Mesenchymal stem cell (in vitro differentiated cells and primary cell): Measurements from ENCODE around the gene SEC14L5.
"Not testable (repeated sequence)": the region's sequence is repeated elsewhere in the genome, so short reads cannot be mapped to it uniquely, and the experiment has no call there.

Experiments
- DNase-seq: peaks from one replicate; pipeline ENCODE4 v3.0.0-alpha.2; 2013
- H2AFZ ChIP-seq: one replicate; pipeline ENCODE4 v1.6.1; 2013; ENCODE audit warnings: low read depth, mild to moderate bottlenecking, control low read depth, inconsistent platforms, low read length, moderate library complexity
- H2AK5ac ChIP-seq: 2 replicates; pipeline ENCODE4 v1.6.1; 2013; ENCODE audit warnings: low read length, moderate library complexity, mild to moderate bottlenecking, inconsistent platforms; ENCODE audit not compliant: severe bottlenecking
- H2BK120ac ChIP-seq: one replicate; pipeline ENCODE4 v1.6.1; 2013; ENCODE audit warnings: low read depth, mild to moderate bottlenecking, inconsistent platforms, low read length, moderate library complexity
- H2BK12ac ChIP-seq, 2 experiments: one replicate each; pipeline ENCODE4 v1.6.1; 2013; ENCODE audit warnings: inconsistent platforms in 2 of 2, low read length in 2 of 2, mild to moderate bottlenecking in 2 of 2, moderate library complexity in 2 of 2, control low read depth in 1 of 2
- H2BK15ac ChIP-seq: one replicate; pipeline ENCODE4 v1.6.1; 2013; ENCODE audit warnings: mild to moderate bottlenecking, low read depth, inconsistent platforms; ENCODE audit not compliant: poor library complexity, severe bottlenecking
- H2BK5ac ChIP-seq: 2 replicates; pipeline ENCODE4 v1.6.1; 2013; ENCODE audit warnings: low read depth, mild to moderate bottlenecking, low read length, control low read depth, inconsistent platforms; ENCODE audit not compliant: poor library complexity, severe bottlenecking
- H3K14ac ChIP-seq, 2 experiments: one replicate each; pipeline ENCODE4 v1.6.1; 2013; ENCODE audit warnings: inconsistent platforms in 2 of 2, low read length in 2 of 2, control low read depth in 1 of 2, mild to moderate bottlenecking in 1 of 2, moderate library complexity in 1 of 2
- H3K18ac ChIP-seq, 2 experiments: one replicate each; pipeline ENCODE4 v1.6.1; 2013; ENCODE audit warnings: inconsistent platforms in 2 of 2, low read length in 2 of 2, control low read depth in 1 of 2, low read depth in 1 of 2, mild to moderate bottlenecking in 1 of 2
- H3K23ac ChIP-seq, 2 experiments: one replicate each; pipeline ENCODE4 v1.6.1; 2013; ENCODE audit warnings: inconsistent platforms in 2 of 2, low read length in 2 of 2, mild to moderate bottlenecking in 2 of 2, moderate library complexity in 2 of 2, control low read depth in 1 of 2
- H3K27ac ChIP-seq: 2 replicates; pipeline ENCODE4 v1.5.1; 2013; ENCODE audit warnings: mild to moderate bottlenecking, moderate library complexity, low read length, control low read depth, inconsistent platforms; ENCODE audit not compliant: poor library complexity, severe bottlenecking
- H3K27me3 ChIP-seq, 2 experiments: 2 replicates each; pipeline versions ENCODE4 v1.6.1 to v1.7.0; 2013; ENCODE audit warnings: low read length in 2 of 2, mild to moderate bottlenecking in 2 of 2, moderate library complexity in 2 of 2, control low read depth in 1 of 2, inconsistent platforms in 1 of 2; ENCODE audit not compliant: control insufficient read depth in 1 of 2, insufficient read depth in 1 of 2
- H3K36me3 ChIP-seq, 2 experiments: 2 replicates each; pipeline versions ENCODE4 v1.6.1 to v1.7.0; 2013; ENCODE audit warnings: low read length in 2 of 2, control low read depth in 1 of 2, inconsistent platforms in 1 of 2, low read depth in 1 of 2, mild to moderate bottlenecking in 1 of 2; ENCODE audit not compliant: insufficient read depth in 2 of 2, control insufficient read depth in 1 of 2
- H3K4ac ChIP-seq, 2 experiments: one replicate each; pipeline ENCODE4 v1.6.1; 2013; ENCODE audit warnings: inconsistent platforms in 2 of 2, low read length in 2 of 2, mild to moderate bottlenecking in 2 of 2, moderate library complexity in 2 of 2, control low read depth in 1 of 2, low read depth in 1 of 2
- H3K4me1 ChIP-seq: 2 replicates; pipeline ENCODE4 v1.6.1; 2013; ENCODE audit warnings: low read depth, low read length, control low read depth; ENCODE audit not compliant: control insufficient read depth, insufficient read depth
- H3K4me2 ChIP-seq: 2 replicates; pipeline ENCODE4 v1.6.1; 2013; ENCODE audit warnings: low read length, mild to moderate bottlenecking, inconsistent platforms; ENCODE audit not compliant: poor library complexity, severe bottlenecking
- H3K4me3 ChIP-seq, 2 experiments: 2 replicates each; pipeline versions ENCODE4 v1.5.1 to v1.7.0; 2013; ENCODE audit warnings: low read length in 2 of 2, mild to moderate bottlenecking in 2 of 2, control low read depth in 1 of 2, low read depth in 1 of 2; ENCODE audit not compliant: insufficient read depth in 1 of 2
- H3K79me1 ChIP-seq: replicated peaks from 2 replicates; pipeline ENCODE4 v1.6.1; 2013; ENCODE audit warnings: mild to moderate bottlenecking, control low read depth, low read length, inconsistent platforms; ENCODE audit not compliant: poor library complexity, severe bottlenecking
- H3K9ac ChIP-seq: 2 replicates; pipeline ENCODE4 v1.7.0; 2013; ENCODE audit warnings: mild to moderate bottlenecking, low read length, moderate library complexity
- H3K9me3 ChIP-seq: 2 replicates; pipeline ENCODE4 v1.7.0; 2013; ENCODE audit warnings: mild to moderate bottlenecking, low read length; ENCODE audit not compliant: control insufficient read depth
- H4K8ac ChIP-seq: one replicate; pipeline ENCODE4 v1.6.1; 2013; ENCODE audit warnings: inconsistent platforms, mild to moderate bottlenecking, low read length, moderate library complexity
- H4K91ac ChIP-seq: one replicate; pipeline ENCODE4 v1.6.1; 2013; ENCODE audit warnings: mild to moderate bottlenecking, low read length, inconsistent platforms
- WGBS: methylation state at CpG from one replicate; pipeline ENCODE4 v1.1.7; 2013; ENCODE audit warnings: mixed read lengths; 5-methylcytosine and 5-hydroxymethylcytosine counted together

The SEC14L5 gene

GRCh38 chr16:4929619-4930018 is 28.5 kb upstream of the SEC14L5 start:
- 100% methylated on average over 3 of the region's 4 CpGs for WGBS
- H2BK120ac ChIP-seq, H3K14ac ChIP-seq, H4K91ac ChIP-seq, H2BK5ac ChIP-seq, H2AFZ ChIP-seq, H3K4me1 ChIP-seq, DNase-seq, H3K27ac ChIP-seq, H3K9ac ChIP-seq, H3K4ac ChIP-seq, H3K4me2 ChIP-seq, H3K23ac ChIP-seq, H2BK12ac ChIP-seq, H3K18ac ChIP-seq, H2AK5ac ChIP-seq, H2BK15ac ChIP-seq, H3K4me3 ChIP-seq, H4K8ac ChIP-seq, H3K27me3 ChIP-seq: not testable (repeated sequence)
- peaks cover 19% of the 10 kb centered on the region for H3K9me3 ChIP-seq
- H3K79me1 ChIP-seq, result peaks cover 37% of the 10 kb centered on the region
- peaks cover 40 to 73% of the 10 kb centered on the region in 2 experiments for H3K36me3 ChIP-seq

DNA sequence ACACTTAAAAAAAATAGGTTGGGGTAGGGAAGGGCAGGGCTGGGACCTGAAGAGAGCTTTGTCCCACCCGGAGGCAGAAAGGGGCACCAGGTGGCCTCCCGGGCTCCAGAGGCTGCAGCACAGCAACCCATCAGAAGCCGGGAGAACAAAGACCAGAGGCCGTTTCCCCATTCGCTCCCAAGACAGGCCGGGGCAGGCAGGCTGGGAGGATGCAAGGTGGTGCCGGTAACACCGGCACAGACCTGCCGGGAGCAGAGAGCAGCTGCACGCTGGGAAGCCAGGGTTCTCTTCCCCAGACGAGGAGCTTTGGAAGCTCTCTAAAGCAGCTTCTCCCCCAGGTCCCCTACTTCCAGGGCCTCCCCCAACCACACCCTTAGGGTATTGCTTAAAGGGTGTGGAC is 26.7 kb upstream of the SEC14L5 start:
- no peak overlapping the region for H2BK12ac ChIP-seq
- H2BK5ac ChIP-seq, result no peak overlapping the region
- no peak overlapping the region for H3K9ac ChIP-seq
- no peak overlapping the region for H3K4ac ChIP-seq
- H4K8ac ChIP-seq, result no peak overlapping the region
- H3K4me3 ChIP-seq, result no peak overlapping the region
- peaks cover 43% of the 10 kb centered on the region for H3K79me1 ChIP-seq
- H3K27ac ChIP-seq, result no peak overlapping the region
- H2AK5ac ChIP-seq, result no peak overlapping the region
- no peak overlapping the region for H3K14ac ChIP-seq
- no peak overlapping the region for H3K4me2 ChIP-seq
- DNase-seq, result no peak
- no peak overlapping the region for H2BK120ac ChIP-seq
- peaks cover 18% of the 10 kb centered on the region for H3K4me1 ChIP-seq
- no peaks in the 10 kb centered on the region for H3K27me3 ChIP-seq
- no peak overlapping the region for H2AFZ ChIP-seq
- 86% methylated on average over 6 of the region's 11 CpGs for WGBS
- no peak overlapping the region for H3K23ac ChIP-seq
- H4K91ac ChIP-seq, result no peak overlapping the region
- peaks cover 14% of the 10 kb centered on the region for H3K9me3 ChIP-seq
- H2BK15ac ChIP-seq, result no peak overlapping the region
- peaks cover 42 to 56% of the 10 kb centered on the region in 2 experiments for H3K36me3 ChIP-seq
- no peak overlapping the region for H3K18ac ChIP-seq

GRCh38 chr16:4933433-4933832 is 24.7 kb upstream of the SEC14L5 start:
- H3K9me3 ChIP-seq, result no peaks in the 10 kb centered on the region
- no peak overlapping the region for H3K18ac ChIP-seq
- peaks cover 26% of the 10 kb centered on the region for H3K4me1 ChIP-seq
- H3K9ac ChIP-seq, result peak overlapping the region; percentile 81
- H3K79me1 ChIP-seq, result peaks cover 35% of the 10 kb centered on the region
- no peak overlapping the region for H3K14ac ChIP-seq
- H4K8ac ChIP-seq, result no peak overlapping the region
- H3K27me3 ChIP-seq, result no peaks in the 10 kb centered on the region
- no peak overlapping the region for H2BK12ac ChIP-seq
- H2AFZ ChIP-seq, result no peak overlapping the region
- no peak overlapping the region for H4K91ac ChIP-seq
- peak overlapping the region in 1 of 2 experiments; percentile 28 for H3K4me3 ChIP-seq
- H3K23ac ChIP-seq, result no peak overlapping the region
- no peak for DNase-seq
- peaks cover 36 to 40% of the 10 kb centered on the region in 2 experiments for H3K36me3 ChIP-seq
- H3K27ac ChIP-seq, result no peak overlapping the region
- H2BK15ac ChIP-seq, result peak overlapping the region; percentile 4
- no peak overlapping the region for H2AK5ac ChIP-seq
- H3K4me2 ChIP-seq, result no peak overlapping the region
- H2BK5ac ChIP-seq, result no peak overlapping the region
- WGBS, result 86% methylated on average over 8 of the region's 8 CpGs
- H2BK120ac ChIP-seq, result no peak overlapping the region
- no peak overlapping the region for H3K4ac ChIP-seq

- no peak overlapping the region for H3K23ac ChIP-seq
- H3K36me3 ChIP-seq, result peaks cover 34 to 40% of the 10 kb centered on the region in 2 experiments
- H3K27me3 ChIP-seq, result no peaks in the 10 kb centered on the region
- H3K79me1 ChIP-seq, result peaks cover 35% of the 10 kb centered on the region
- H2BK15ac ChIP-seq, result no peak overlapping the region
- no peak overlapping the region for H3K18ac ChIP-seq
- H2AK5ac ChIP-seq, result no peak overlapping the region
- no peak overlapping the region for H2AFZ ChIP-seq
- H2BK12ac ChIP-seq, result no peak overlapping the region
- no peaks in the 10 kb centered on the region for H3K9me3 ChIP-seq
- no peak overlapping the region for H3K14ac ChIP-seq
- H2BK5ac ChIP-seq, result no peak overlapping the region
- WGBS, result 89% methylated on average over 15 of the region's 15 CpGs
- H3K4me3 ChIP-seq, result peak overlapping the region in 1 of 2 experiments; percentile 96
- no peak overlapping the region for H3K4me2 ChIP-seq
- no peak overlapping the region for H2BK120ac ChIP-seq
- H3K9ac ChIP-seq, result peak overlapping the region; percentile 81
- no peak overlapping the region for H3K4ac ChIP-seq
- H3K4me1 ChIP-seq, result peaks cover 26% of the 10 kb centered on the region
- no peak overlapping the region for H4K91ac ChIP-seq
- no peak for DNase-seq
- no peak overlapping the region for H4K8ac ChIP-seq
- no peak overlapping the region for H3K27ac ChIP-seq
Observed at GRCh38 chr16:4933871-4934395, 24.2 kb upstream of the SEC14L5 start.
